Measurements from ENCODE around the gene OR5B12.

GRCh38 chr11:58451585-58451984, 9.5 kb upstream of the OR5B12 start:
- TF ChIP-seq CTCF (IDR thresholded peaks at IDR 0.05) (no peak), POLR2A (IDR thresholded peaks at IDR 0.05) (no peak)
